Jurkat, Clone E6-1 (cell line): ENCODE data around the gene CRBN. TPM values are rescaled to one million over a fixed set of nuclear protein-coding genes. Genes with fewer than 3 reads are reported as not detected.

Source experiments
- DNase-seq: peaks from one replicate; pipeline ENCODE4 v3.0.0-alpha.2; 2011; ENCODE audit warnings: low read depth, low spot score
- H3K4me3 ChIP-seq: 2 replicates; pipeline ENCODE4 v1.5.1; 2011; ENCODE audit warnings: mild to moderate bottlenecking, low read length, control low read depth, moderate library complexity
- polyA plus RNA-seq: library from polyadenylated mRNA; unstranded; fragments of >200 nt; gene quantifications from one replicate; pipeline ENCODE4 v1.2.1, GENCODE V29; 2012; ENCODE audit warnings: missing spikeins; ENCODE audit not compliant: insufficient read length, insufficient read depth

The CRBN gene
- 48.8 TPM for polyA plus RNA-seq

DNA sequence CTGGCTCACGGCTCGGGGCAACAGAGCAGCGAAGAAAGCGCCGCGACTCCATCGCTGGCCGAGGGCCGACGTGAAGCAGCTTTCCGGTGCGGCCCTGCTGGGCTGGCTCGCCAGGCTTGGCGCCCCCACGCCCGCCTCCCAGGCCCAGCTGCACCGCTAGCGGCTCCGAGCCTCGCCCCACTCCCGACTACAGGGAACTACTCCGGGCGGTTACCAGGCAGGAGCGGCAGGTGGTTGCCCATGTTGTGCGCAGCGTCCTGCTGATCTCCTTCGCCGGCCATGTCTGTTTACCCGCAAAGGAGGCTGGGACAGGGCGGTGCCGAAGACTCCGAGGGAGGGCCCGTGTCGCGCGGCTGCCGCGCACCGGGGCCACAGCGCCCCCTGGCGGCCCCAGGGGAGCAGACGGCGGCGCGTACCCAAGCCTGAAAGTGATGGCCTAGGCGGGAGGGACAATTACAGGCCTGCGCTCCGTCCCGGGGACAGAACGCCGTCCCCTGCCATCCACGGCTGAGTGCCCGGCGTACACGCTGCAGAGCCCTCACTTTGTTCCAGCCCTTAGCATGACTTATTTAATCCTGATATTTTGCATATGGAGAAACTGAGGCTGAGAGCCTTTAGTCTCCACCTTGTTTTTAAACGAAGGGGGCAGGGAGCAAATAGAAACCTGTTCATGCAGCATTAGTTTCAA is at the start of gene CRBN:
TSS of gene CRBN (minus strand) at position 285 of the 688 bp plus-strand sequence. CDS start at position 281, 4 bp downstream.
- peak within 1 kb of the TSS; percentile 76 for H3K4me3 ChIP-seq
- peak; percentile 77 for DNase-seq

DNA sequence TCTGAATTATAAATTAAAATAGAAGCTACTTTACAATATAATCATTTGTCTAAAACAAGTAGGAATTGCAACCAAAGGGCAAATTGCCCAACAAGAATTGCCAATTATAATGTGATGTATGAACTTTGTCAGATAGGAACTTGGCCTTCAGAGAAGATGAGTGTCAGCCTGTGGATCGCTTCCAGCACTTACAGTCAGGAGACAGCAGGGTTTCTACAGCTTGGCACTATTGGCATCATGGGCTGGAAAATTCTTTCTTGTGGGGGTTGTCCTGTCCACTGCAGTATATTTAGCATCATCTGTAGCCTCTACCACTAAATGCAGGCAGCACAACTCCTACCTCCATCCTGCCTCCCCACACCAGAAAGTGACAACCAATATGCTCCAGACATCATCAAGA is 48.1 kb upstream of the CRBN start:
- DNase-seq = no peak

DNA sequence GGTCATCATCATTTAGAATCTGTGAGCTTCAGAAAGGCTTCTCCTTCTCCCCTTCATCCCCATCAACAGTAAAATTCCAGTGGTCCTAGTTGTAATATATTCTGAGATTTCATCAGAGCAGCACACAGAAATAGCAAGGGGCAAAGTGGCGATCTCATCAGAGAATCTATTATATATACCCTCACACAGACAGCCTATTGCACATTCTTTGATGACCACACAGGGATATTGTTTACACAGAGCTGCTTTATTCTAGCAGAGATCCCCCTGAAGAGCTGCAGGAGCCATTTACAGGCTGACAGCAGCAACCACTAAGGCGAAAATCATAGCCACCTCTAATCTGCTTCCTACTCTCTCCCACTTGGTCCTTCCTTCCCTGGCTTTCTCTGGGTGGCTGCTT is 42.0 kb upstream of the CRBN start:
- no peak for DNase-seq
- no peak overlapping the region for H3K4me3 ChIP-seq

More for the DNA sequence above, 48.1 kb upstream of the CRBN start:
- H3K4me3 ChIP-seq = no peak overlapping the region

DNA sequence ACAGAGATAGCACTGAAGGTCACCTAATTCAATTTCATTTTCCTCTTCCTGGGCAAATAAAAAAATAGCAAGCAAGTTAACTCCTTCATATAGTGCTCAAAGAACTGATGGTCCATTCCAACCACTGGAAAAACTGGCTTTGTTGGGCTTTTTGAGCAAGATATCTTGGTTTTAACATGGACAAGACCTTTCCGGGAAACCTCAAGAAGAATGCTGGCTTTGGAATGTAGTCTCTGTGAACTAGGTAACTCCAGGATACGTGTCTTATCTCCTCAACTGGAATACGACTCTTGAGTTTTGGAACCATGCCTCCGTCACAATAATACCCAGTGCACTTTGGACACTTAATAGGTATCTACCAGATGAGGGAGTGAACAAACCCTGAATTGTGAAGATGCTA is 36.9 kb upstream of the CRBN start:
- no peak for DNase-seq
- H3K4me3 ChIP-seq = no peak overlapping the region

DNA sequence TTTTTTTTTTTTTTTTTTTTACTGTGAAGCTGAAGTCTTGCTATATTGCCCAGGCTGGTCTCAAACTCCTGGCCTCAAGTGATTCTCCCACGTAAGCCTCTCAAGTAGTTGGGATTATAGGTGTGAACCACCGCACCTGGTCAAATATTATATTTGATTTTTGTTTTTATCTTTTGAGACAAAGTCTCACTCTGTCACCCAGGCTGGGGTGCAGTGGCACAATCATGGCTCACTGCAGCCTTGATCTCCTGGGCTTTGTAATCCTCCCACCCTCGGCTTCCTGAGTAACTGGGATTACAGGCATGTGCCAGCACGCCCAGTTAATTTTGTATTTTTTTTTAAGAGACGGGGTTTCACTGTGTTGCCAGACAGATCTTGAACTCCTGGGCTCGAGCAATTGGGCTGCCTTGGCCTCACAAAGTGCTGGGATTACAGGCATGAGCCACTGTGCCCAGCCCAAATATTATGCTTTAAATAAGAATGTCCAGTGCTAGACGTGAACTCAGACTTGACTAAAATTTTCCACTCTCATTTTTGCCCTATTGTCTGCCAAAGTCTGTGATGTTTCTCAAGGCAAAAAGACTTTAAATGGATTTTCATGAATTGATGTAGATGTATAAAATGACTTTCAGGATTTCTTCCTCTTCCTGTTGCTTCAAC is 33.4 kb upstream of the CRBN start:
- H3K4me3 ChIP-seq = no peak overlapping the region
- DNase-seq = no peak

DNA sequence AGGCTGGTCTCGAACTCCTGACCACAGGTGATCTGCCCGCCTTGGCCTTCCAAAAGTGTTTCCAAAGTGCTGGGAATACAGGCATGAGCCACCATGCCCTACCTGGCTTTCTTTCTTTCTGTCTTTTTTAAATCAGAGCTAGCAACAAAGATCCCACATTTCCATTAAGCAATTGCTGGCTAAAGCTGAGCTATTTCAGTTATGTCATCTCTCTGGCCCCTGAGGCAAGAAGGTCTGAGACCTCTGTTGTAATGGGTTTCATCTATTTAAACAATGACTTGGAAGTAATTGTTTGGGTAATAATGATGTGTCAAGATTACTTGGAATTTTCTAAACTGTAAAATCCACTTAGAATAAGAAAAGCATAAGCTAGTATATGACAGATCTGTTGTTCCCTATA is 30.2 kb upstream of the CRBN start:
- no peak for DNase-seq
- no peak overlapping the region for H3K4me3 ChIP-seq

DNA sequence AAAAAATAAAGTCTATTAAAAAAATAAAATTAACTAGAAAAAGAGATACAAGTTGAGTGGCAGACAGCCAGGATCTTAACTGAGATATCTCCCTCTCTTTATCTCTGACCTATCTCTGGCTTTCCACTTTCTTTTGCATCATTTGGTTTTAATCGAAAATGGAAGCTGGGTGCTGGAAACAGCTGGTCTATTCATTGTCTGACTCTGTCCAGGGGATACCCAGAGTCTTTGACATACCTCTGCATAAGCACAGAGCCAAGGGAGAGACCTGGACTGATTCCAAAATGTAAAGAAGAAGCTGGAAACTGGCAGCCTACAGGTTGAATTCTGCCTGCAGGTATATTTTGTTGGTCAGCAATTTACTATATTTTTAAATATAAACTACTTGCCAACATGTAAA is 29.6 kb upstream of the CRBN start:
- DNase-seq = no peak
- H3K4me3 ChIP-seq = no peak overlapping the region

DNA sequence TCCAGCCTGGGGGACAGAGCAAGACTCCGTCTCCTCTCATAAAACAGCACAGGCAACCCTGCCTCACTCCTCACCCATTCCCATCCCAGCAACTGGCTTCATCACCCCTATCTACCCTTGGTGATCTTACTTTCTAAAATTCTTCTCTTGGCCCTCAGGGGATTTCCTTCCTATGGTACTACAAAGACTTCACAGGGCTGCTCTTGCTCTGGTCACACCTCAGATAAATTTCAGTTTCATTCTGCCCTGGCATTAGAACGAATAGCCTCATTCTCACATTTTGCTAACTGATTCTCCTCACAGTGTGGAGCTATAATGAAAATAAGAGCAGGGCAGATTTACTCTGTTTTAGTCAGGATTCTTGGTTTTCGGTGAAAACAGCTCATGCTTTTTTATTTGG is 22.1 kb upstream of the CRBN start:
- H3K4me3 ChIP-seq = no peak overlapping the region
- DNase-seq = no peak

DNA sequence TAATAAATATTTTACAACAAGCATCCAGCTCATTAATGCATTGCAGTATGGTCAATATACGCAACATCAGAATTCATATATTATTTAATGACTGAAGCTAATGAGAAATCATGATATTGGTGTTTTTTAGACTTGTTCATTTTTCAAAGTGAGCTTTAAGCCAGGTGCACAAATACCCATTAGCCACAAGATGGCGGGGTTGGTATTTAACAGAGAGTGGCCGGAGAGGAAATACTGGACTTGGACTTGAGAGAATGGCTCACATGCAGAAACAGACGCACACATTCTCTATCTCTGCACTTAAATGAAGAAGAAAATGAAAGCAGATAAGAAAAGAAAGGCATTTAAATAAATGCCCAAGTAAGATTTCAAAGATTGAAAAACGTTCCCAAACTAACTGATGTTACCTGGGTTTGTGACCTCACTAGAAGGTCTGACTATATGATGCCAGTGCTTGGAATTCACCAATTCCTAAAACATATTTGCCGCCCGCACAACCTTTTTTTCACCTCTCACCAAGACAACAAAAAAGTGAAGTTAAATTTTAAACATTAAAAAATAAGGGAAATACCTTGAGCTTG is 21.2 kb upstream of the CRBN start:
- peak; percentile 28 for DNase-seq
- no peak overlapping the region for H3K4me3 ChIP-seq

DNA sequence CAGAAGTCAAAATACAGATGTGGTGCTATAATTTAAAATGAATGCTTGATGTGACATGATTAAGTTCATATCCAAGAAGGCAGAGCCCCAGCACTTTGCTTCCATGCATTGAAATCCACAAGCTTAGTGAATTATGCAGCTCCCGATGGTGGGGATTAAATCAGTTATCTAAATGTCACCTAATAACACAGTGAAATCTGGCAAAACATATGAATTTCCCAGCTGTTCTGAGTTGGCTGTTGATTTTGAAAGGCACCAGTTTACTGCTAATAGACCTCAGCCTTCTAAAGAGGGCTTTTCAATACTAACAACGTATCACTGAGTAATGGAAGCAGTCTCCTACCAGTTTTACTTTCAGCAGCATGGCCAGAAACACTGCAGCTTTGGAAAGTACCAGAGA is 19.8 kb upstream of the CRBN start:
- no peak overlapping the region for H3K4me3 ChIP-seq
- no peak for DNase-seq

DNA sequence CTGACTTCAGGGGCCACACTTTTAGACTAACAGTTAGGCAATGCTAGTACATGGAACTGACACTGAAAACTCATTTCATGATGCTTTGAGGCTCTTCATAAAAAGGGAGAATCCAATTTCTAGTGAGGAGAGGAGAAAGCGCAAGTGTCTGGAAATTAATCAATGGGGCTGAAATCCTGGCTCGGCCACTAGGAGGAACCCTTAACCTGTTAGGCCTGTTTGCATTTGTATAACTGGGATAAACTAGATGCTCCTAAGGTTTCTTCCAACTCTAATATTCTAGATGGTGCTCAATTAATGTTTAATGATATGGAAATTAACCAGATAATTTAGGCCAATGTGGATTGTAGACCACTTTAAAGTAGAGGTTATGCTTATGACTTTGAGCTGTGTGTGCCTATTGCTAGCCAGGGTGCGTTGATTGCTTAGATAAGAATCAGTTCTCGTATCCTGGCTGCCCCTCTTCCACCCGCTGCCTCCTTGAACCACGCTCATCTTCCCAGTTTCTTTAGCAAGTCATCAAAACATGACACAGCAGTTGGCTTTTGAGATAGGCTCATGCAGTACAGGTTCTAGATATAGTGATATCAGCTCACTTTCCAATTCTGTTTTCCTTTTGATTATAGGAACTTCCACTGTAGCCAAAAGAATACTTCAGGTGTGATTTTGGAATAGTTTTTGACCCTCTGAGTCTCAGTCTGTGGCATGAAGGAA is 16.8 kb upstream of the CRBN start:
- H3K4me3 ChIP-seq = no peak overlapping the region
- DNase-seq = no peak

DNA sequence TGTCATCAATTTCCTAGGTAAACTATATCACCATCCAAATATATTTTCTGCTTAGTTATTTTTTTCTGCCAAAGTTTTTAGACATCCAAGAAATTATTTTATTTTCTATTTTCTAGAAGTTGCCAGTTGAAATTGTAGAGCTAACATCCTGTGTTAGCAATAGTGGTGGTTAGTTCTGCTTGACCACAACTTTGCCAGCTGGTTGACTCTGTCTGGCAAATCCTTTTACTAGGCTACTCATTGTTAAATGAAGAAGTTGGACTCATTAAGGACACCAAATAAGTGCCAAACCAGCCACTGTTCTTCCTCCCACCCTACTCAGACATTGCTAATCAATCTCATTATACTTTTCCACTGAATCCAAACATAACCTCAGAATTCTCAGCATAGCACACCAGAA is 15.4 kb upstream of the CRBN start:
- H3K4me3 ChIP-seq = no peak overlapping the region
- DNase-seq = no peak

DNA sequence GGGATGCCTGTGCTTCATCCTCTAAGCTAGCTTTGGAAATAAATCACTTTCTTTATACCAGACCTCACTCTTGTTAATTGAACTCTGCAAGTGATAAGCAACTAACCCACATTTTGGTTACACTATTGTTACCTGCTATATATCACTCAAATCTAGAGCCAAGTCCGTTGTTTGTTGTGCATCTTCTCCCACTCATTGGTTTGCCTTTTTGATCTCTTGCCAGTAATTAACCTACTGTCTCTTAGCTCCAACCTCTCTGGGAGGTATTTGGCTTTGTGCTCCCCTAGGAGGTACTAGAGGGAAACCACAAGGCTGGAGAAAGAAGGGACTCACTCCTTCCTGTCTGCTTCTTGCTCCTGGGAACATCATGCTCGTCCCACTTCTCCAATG is 12.8 kb upstream of the CRBN start:
- DNase-seq = no peak

DNA sequence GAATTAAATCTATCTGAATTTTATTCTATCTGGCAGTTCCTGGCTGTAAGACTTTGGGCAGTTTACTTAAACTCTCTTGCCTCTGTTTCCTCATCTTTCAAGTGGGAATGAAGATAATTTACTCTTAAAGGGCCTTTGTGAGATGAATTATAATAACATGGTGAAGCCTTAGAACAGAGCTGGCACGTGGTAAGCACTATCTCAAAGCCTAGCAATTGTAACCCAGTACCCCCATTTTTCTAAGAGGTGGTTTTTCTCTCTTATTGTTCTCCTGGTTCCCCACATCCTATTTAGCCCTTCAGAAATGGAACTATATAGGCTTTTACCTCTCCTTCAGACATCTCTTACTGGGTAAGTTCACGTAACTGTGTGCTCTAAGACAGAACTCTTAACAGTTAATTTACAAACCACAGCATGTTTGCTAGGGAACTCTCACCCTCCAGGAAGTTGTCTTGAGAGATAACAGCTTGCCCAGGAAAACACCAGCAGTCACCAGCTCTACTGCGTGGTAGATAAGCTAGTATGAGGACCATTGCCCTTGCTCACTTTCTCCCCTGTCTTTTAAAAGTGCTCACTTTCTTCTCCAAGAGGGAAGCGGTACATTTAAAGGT is 12.3 kb upstream of the CRBN start:
- H3K4me3 ChIP-seq = peak overlapping the region; percentile 19
- peak; percentile 95 for DNase-seq

More for the DNA sequence above, 12.8 kb upstream of the CRBN start:
- peak overlapping the region; percentile 19 for H3K4me3 ChIP-seq

DNA sequence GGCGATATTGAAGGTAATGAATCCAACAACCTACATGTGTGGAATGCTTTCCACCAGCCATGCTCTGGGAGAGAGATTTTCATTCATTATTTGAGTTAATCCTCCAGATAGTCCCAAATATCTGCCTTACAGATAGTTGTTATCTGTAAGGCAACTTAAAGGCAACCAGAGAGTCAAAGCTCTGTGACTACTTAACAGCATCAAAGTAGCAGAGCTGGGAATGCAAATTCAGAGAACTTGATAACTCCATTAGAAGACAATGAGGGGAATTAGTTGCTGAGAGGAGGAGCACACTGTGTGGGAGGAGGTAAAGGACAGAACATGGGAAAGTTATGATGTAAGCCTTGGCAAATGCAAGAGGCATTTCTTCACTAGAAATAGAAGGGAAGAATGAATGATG is 10.5 kb upstream of the CRBN start:
- H3K4me3 ChIP-seq = no peak overlapping the region

DNA sequence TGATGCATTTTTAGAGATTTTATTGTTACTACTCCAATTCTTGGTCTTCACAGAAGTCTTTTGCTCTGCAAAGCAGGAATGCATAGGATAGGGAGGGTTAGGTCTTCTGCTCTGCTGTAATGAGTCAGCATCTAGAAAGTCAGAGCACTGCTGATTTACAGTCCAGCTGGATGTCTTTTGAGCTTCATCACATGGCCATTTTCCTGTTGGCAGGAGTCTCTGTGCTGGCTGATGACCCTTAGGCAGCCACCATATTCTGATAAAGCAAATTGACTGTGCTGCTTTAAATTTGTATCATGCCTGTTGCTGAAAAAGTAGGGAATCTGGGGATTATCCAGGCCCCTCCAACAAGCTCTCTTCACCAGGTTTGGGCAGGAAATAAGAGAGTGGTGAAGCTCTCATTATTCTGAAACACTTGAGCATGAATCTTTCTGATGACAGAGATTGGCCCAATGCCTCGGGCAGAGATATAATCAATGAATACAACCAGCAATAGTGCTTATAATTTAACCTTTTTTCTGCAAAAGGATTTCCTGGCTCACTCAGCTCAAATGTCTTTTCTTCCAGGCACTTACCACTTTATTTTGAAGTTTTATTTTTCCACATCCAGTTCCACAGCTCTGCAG is 9.7 kb upstream of the CRBN start:
- H3K4me3 ChIP-seq = no peak overlapping the region
- DNase-seq = no peak

More for the DNA sequence above, 10.5 kb upstream of the CRBN start:
- no peak for DNase-seq

DNA sequence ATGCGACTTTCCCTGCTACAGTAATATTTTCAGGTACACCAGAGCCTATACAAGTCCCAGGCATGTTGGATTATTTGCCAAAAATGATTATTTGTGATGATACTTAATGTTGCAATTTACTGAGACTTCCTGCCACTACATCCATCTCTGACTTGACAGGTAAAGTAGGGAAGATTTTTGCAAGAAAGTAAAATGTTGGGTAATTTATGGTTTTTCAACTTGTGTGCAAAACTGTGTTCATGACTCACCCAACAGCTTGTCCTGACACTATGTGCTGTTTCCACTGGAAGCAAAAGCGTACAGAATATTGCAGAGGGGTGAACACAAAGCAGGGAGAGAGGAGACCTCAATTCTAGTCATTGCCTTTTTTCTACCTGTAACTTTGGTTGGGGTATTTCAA is 5.4 kb upstream of the CRBN start:
- no peak for DNase-seq

DNA sequence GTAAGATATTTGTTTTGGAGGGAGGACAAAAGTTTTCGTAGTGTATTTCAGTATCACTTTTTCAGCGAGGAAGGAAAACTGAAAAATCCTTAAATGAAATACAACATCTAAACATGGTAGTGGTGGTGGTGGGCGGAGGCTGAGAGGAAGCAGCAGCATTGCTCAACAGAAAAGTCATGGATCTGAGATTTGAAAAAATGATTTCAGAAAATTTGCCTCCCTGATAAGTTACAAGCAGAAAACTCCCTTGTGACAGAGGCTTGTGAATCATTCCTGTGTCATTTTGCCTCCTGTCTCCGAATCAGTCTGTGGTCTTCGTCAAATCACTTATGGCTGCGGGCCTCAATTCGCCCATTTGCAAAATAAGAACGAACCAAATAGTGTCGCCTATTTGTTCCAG is 965 bp upstream of the CRBN start:
- no peak overlapping the region for H3K4me3 ChIP-seq
- DNase-seq = no peak

More for the DNA sequence above, 5.4 kb upstream of the CRBN start:
- no peak overlapping the region for H3K4me3 ChIP-seq
